NAMALWA (cell line): ENCODE measurements around the gene CCDC40.
"Not testable (repeated sequence)": the region's sequence is repeated elsewhere in the genome, so short reads cannot be mapped to it uniquely, and the experiment has no call there.

ENCODE experiments used
- DNase-seq: peaks from one replicate; pipeline ENCODE4 v3.0.0-alpha.2; 2015; ENCODE audit warnings: low spot score

Gene CCDC40

DNA sequence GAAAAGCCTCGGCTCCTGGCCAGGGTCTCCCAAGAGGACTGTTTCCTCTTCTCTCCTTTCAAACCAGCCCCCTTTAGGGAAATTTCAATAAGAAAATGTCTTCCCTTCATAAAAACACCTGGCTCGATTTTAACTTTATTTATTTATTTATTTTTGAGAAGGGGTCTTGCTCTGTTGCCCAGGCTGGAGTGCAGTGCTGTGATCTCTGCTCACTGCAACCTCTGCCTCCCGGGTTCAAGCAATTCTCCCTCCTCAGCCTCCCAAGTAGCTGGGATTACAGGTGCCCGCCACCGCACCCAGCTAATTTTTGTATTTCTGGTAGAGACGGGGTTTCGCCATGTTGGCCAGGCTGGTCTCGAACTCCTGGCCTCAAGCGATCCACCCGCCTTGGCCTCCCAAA is 10.3 kb downstream of the CCDC40 start:
- not testable (repeated sequence) for DNase-seq

DNA sequence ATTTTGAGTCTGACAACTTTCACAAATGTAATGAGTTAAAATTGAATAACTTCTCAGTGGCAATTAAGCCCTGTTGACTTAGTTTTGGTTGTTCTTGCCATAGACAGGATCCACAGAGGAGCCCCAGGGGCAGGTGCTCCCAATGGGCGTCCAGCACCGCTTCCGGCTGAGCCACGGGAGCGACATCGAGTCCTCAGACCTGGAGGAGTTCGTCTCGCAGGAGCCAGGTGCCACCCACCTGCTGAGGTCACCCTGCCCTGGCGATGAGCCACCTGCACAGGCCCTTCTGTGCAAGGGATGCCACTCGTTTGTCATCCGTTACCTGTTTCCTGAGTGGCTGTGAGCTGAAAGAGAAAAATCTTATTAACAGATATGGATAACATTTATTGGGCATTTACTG is 10.7 kb downstream of the CCDC40 start:
- no peak for DNase-seq

DNA sequence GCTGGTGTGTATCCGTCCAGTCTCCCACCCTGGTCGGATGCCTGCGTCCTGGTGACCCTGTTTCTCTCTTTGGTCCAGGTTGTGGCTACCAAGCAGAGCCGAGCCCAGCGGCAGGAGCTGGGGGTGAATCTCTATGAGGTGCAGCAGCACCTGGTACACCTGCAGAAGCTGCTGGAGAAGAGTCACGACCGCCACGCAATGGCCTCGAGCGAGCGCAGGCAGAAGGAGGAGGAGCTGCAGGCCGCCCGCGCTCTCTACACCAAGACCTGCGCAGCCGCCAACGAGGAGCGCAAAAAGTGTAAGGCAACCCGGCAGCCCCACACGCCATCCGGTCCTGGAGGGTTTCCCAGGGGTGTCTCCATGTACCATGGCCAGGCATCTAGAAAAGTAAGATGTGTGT is 13.5 kb downstream of the CCDC40 start:
- no peak for DNase-seq

DNA sequence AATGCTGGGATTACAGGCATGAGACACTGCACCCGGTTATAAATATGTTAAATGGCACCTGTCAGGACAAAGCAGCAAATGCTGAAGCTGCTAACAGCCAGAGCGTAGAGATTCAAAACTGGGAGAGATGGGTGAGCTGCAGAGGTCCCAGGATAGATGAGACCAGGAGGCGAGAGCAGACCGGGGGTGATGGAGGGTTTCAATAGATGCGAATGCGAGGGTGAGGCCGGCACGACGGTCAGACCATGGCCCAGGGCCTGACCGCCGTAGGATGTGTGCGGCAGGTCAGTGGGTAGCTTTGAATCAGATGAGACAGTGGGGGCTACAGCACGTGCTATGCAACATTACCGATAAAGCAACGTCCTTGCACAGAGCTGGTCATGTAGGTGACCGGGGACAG is 14.3 kb downstream of the CCDC40 start:
- no peak for DNase-seq

DNA sequence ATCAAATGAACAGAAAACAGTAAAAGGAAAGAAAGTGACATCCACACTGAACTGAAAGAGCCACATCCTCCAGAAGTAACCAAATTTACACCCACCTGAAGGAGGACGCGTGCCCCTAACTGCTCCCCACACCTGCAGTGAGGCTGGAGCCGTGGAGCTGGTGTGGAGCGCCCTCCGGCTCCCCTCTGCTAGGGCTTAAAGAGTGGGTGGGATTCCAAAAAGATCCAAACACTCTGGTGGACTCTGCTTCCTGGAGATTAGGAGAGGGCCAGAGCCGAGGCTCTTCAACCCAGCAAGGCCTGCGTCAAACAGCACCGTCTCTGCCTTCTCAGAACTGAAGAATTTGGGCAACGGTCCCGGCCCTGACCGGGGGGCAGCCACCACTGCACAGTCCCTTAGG is 15.2 kb downstream of the CCDC40 start:
- no peak for DNase-seq

DNA sequence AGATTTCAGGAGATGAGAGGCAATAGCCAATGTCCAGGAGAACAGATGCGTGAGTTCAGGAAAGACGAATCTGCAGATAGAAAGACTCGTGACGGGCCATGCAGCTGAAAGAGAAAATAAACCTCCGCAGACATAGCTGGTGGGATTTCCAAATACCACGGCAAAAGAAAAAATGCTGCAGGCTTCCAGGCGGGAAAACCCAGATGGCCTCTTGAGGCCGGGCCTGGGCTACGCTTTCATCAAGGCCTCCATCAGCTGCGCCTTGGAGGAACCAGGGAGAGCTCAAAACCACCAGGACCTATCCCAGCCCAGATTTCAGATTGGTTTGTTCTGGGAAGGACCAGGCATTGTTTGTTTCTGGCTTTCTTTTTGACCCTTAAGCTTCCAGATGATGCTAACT is 16.7 kb downstream of the CCDC40 start:
- no peak for DNase-seq

DNA sequence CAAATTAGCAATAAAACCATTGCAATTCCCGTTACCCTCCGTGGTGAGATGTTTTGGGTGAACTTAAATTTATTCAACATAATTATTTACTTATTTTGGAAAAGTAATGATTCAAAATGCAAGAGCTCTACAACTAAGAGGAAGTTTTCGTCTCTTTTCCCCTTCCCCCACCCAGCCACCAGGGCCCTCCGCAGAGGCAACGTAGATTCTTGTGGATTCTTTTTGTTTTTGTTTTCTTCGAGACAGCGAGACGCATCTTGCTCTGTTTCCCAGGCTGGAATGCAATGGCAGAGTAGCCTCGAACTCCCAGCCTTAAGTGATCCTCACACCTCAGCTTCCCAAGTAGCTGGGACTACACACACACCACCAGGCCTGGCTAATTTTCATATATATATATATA is 19.2 kb downstream of the CCDC40 start:
- no peak for DNase-seq

DNA sequence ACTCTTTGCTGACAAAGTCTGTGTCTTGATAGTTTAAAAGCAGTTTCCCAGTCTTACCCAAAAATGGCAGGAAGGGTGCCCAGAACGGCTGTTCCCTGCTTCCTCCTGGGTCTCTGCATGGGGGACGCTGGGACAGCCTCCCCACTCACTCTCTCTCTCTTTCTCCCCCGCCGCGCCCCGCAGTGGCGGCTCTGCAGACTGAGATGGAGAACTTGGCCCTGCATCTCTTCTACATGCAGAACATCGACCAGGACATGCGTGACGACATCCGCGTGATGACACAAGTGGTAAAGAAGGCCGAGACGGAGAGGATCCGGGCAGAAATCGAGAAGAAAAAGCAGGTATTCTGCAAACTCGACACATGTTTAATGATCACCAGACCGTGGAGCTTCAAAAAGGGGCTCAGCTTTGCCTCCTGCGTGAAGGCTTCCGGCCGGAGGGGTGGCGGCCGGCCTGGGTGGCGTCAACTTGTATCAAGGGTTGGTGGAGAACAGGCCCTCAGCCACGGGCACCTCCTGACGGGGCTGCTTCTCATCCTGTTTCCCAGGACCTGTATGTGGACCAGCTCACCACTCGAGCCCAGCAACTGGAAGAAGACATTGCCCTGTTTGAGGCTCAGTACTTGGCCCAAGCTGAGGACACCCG is 22.0 kb downstream of the CCDC40 start:
- DNase-seq, result no peak

DNA sequence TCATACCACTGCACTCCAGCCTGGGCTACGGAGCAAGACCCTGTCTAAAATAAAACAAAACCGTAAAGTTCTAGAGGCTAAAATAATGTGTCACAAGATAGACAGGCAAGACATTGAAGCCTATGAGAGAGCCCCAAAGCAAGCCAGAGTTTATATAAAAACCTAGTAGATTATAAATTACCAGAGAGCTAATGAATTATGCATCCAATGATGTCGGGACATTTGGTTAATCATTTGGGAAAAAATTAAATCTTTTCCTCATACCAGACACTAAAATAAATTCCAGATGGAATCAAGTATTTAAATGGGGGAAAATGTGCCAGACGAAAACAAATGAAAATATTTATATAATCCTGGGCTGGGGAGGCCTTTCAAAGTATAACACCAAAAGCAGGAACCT is 24.2 kb downstream of the CCDC40 start:
- DNase-seq, result no peak

DNA sequence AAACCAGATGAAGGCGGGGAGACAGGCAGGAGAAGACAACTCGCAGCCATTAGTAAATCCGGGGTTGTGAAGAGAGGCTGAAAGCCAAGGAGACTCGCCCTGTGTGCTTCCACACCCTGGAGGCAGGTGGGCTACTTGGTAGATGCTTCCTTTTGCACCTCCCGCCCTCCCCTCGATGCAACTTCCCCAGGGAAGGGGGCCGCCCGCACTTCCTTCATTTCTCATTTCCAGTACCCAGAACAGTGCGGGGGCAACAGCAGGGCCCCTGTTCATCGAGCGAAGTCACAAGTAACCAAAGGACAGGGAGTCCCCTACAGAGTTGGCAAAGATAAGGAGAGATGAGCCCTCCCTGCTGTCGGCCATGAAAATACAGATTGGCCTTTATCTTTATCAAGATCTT is 25.0 kb downstream of the CCDC40 start:
- no peak for DNase-seq

DNA sequence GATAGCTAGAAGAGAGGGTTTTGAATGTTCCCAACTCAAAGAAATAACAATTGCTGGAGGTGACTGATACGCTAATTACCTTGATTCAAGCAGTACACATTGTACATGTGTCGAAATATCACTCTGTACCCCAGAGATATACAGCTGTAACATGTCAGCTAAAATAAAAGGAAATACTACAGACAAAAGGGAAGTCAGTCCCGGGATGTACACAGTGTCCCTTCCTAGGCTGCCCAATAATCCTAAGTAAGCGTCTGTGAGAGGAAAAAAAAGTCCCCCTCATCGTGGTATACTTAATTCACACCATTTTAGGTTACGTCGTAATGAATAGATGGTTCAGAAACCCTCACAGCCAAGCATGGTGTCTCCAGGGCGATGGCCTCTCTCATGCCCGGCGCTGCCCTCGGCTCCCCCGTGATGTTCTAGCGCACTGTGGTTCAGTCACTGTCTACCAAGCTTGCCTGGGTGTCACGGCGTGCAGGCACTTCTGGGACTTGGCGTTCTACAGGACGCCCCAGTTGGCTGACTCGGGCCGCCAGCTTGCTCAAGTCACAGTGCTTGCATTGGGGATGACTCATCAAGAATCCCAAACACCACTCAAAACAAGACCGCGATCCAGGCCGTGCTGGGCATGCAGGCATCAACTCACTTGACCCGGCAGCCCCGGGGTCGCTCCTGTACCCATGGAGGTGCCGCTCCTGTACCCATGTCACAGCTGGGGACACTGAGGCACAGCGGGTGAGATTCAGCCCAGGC is 27.6 kb downstream of the CCDC40 start:
- DNase-seq, result no peak

DNA sequence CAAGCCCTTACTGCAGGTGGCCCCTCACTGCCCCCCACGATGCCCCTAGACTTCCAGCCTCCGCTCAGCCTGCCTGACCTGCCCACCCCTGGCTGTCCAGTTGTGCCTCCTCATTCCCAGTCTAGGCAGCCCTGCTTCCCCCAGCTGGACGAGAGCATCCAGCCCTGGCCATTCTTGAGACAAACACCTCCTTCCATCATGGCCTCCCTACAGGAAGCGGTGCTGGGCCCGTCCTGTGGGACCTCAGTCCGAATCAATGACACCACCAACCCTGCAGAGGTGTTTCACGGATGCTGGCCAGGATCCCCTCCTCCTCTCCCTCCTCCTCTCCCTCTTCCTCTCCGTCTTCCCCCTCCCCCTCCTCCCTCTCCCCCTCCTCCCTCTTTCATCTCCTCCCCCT is 28.3 kb downstream of the CCDC40 start:
- no peak for DNase-seq

DNA sequence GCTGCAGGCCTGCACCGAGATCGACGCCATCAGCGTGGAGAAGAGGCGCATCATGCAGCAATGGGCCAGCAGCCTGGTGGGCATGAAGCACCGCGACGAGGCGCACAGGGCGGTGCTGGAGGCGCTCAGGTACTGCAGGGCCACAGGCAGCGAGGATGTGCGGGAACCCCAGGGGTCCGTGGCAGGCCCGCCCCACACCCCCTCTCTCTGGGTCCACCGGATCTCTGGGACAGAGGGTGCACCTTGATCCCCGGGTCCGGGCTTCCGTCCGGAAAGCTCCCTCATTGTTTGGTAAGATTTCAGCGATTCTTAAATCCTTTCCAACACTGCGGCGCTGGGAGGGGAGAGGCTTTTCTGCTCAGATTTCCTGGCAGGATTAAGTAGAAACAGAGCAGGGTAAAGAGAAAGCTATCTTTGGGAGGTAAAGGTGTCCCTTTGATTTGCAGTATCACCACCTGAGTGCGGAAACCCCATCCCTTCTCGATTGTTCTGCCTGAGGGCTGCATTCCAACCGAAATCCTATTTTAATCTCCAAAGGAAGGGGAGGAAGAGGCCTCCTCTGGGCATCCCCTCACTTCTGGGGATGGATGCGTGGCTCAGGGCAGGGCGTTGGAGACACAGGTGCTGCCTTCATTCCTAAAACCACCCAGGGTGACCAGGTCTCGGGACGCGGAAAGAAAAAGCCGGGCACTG is 29.2 kb downstream of the CCDC40 start:
- DNase-seq, result no peak

DNA sequence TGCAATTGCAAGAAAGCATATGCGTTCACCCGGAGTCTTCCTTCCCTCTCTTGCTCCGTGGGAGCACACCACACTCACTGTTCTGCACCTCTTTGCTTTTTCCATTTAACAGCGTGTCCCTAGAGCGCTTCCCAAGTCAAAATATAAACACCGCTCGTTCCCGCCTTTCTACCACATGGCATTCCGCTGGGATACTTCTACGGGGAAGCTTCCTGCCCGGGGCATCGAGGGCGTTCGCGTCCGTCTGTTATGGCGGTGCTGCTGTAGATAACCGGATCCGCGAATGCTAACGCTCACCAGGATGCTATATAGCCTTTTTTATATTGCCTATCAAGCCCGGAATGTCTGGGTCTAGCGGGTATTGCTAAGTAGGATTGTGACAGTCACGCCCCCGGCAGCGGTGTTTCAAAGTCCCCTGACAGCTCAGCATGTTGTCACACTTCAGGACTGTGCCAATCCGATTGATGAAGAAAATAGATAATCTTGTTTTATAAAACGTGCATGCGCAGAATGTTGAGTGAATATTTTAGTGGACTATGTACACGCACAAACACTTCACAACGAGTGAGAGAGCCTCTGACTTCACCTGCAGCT is 31.0 kb downstream of the CCDC40 start:
- DNase-seq, result no peak

DNA sequence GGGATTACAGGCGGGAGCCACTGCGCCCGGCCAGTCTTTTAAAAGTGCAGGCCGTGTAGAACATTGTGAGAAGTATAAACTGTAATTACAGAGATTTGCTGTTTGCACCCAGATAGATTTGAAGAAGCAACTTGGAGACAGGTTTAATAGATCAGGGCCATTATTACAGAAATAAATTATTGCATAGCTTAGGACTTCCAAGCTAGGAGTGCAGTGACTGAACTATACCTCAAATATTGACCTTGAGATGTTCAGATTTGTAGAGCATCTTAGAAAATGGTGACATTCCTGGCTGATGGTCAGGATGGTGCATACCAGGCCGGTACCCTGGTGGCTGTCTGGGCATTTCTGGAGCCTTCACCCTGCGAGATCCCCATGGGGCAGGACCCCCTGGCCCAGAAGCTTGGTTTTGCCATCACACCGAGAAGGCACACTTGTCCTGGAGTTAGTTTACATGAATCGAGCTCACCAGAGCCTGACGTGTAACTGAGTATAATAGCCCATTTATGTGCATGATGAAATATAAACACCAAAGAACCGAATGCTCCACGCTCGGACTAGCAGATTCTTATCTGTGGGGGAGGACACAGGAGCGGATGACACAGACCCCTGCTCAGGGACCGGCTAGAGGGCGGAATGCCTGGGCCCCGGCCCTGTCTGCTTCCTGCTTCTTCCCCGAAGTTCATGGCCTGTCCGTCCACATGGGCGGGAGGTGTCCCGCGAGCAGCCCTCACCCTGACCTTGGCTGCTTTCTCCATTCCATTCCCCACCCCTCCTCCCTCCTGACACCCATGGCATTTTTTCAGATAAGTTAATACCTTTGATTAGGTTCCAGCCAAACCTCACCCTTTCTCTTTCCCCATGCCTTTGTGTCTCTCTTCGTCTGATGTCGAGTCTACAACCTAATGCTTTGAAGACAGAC is 32.1 kb downstream of the CCDC40 start:
- no peak for DNase-seq

DNA sequence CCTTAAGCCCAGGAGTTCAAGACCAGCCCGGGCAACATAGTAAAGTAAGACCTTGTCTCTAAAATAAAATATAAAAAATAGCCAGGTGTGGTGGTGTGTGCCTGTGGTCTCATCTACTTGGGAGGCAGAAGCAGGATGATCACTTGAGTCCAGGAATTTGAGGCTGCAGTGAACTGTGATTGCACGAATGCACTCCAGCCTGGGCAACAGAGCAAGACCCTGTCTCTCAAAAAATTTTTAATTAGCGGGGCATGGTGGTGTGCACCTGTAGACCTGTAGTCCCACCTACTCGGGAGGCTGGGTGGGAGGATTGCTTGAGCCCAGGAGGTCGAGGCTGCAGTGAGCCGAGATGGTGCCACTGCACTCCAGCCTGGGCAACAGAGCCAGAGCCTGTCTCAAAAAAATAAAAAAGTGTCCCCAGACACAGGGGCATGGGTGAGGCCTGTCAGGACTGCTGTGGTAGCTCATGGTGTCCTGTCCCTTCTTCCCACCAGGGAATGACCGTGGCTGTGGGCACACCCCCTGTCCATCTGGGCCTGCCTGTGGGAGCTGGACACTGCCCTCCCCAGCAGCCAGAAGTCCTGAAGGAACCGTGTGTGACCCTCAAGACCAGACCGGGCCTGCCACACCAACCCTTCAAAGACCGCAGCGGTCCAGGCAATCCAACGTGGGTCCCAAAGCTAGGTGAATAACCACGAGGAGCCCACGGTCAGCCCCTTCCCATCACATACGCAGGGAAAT is 34.1 kb downstream of the CCDC40 start:
- DNase-seq, result no peak

DNA sequence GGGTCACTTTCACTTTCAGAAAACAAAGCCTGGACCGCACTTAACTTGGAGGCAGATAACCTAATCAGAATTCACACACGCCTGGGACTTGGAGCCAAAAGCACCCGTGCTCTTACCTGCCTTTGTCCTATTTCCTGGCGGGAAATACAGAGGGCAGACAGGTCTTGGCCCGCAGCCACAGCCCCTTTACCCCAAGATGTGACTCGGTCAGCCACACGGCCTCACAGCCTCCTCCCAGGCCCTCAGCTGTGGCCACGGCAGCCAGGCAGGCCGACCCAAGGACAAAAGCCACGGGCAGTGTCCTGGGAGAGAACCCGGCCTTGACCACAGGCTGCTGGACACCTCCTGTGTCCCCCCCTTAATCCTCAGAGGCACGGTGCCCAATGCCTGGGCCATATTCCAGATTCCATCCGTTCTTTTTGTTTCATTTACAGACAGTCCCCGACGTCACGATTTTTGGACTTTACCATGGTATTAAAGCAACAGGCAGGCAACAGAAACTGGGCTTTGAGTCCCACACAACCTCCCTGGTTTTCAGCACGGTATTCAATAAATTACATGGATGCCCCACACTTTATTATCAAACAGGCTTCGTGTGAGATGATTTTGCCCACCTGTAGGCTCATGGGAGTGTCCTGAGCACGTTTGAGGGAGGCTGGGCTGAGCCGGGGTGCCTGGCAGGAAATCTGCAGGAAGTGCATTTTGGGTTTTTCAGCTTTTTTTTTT is 34.8 kb downstream of the CCDC40 start:
- DNase-seq, result no peak

DNA sequence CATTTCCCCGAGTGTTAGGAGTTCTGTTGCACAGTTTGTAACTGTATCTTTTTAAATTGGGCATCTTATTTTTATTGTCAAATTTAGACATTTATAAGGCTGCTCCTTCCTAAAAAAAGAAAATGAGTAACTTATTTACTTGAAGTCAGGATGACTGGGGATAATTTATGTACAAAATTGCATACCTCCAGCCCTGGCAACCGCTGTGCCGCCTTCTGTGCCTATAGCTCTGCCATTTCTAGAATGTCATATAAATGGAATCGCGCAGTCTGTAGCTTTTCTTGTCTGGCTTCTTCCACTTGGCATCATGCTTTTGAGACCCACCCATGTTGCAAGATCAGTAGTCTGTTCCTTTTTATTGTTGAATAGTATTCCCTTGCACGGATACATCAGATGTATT is 36.0 kb downstream of the CCDC40 start:
- DNase-seq, result no peak

DNA sequence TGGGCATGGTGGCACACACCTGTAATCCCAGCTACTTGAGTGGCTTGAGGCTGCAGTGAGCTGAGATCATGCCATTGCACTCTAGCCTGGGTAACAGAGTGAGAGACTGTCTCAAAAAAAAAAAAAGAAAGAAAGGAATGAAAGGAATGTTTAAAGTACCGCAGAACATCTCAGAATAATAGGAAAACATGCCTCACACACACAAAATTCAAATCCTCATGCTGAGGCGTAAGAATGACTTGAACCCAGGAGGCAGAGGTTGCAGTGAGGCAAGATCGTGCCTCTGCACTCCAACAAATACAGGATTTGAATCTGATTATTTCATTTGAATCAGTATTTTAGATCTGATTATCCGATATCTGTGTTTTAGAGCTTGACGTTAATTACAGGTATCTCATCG is 43.6 kb downstream of the CCDC40 start:
- DNase-seq, result no peak

DNA sequence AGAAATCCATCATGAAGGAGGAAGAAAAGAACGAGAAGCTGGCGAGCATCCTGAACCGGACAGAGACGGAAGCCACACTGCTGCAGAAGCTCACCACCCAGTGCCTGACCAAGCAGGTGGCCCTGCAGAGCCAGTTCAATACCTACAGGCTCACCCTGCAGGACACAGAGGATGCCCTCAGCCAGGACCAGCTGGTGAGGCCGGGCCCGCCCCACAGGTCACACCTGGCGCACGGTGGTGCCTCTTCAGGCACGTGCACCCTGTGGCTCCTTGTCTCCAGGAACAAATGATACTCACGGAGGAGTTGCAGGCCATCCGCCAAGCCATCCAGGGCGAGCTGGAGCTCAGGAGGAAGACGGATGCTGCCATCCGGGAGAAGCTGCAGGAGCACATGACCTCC is 45.2 kb downstream of the CCDC40 start:
- no peak for DNase-seq
